Hepatocyte (in vitro differentiated cells): Measurements from ENCODE around the gene PPM1K. TPM values are rescaled to one million over a fixed set of nuclear protein-coding genes. Genes with fewer than 3 reads are reported as not detected.

Source experiments
- DNase-seq: peaks from one replicate; pipeline ENCODE4 v3.0.0-alpha.2; 2016; ENCODE audit warnings: low spot score
- H2AFZ ChIP-seq: fragments of 200-600 bp; sonication (generic); 2 replicates; pipeline ENCODE4 v1.6.0; 2016; ENCODE audit warnings: antibody characterized with exemption, mild to moderate bottlenecking
- H3K27ac ChIP-seq: fragments of 200-600 bp; sonication (generic); 2 replicates; pipeline ENCODE4 v1.5.1; 2016; ENCODE audit warnings: mild to moderate bottlenecking
- H3K27me3 ChIP-seq: fragments of 200-600 bp; sonication (generic); 2 replicates; pipeline ENCODE4 v1.6.1; 2016
- H3K36me3 ChIP-seq: fragments of 200-600 bp; sonication (generic); replicated peaks from 2 replicates; pipeline ENCODE4 v1.5.1; 2016; ENCODE audit warnings: low read depth; ENCODE audit not compliant: insufficient read depth
- H3K4me1 ChIP-seq: fragments of 200-600 bp; sonication (generic); 2 replicates; pipeline ENCODE4 v1.5.1; 2016; ENCODE audit warnings: mild to moderate bottlenecking, moderate library complexity; ENCODE audit not compliant: insufficient read depth
- H3K4me2 ChIP-seq: fragments of 200-600 bp; sonication (generic); 2 replicates; pipeline ENCODE4 v1.6.0; 2016
- H3K4me3 ChIP-seq: fragments of 200-600 bp; sonication (generic); 2 replicates; pipeline ENCODE4 v1.5.1; 2016; ENCODE audit warnings: mild to moderate bottlenecking
- H3K79me2 ChIP-seq: fragments of 200-600 bp; sonication (generic); 2 replicates; pipeline ENCODE4 v1.6.0; 2017; ENCODE audit warnings: mild to moderate bottlenecking
- H3K9me2 ChIP-seq: fragments of 200-600 bp; sonication (generic); replicated peaks from 2 replicates; pipeline ENCODE4 v1.6.0; 2017; ENCODE audit warnings: mild to moderate bottlenecking; ENCODE audit not compliant: insufficient read depth
- H3K9me3 ChIP-seq: fragments of 200-600 bp; sonication (generic); 2 replicates; pipeline ENCODE4 v1.5.1; 2016; ENCODE audit warnings: low read depth, mild to moderate bottlenecking
- H4K20me1 ChIP-seq: fragments of 200-600 bp; sonication (generic); 2 replicates; pipeline ENCODE4 v1.6.0; 2016; ENCODE audit warnings: mild to moderate bottlenecking; ENCODE audit not compliant: insufficient read depth, poor library complexity, severe bottlenecking
- EZH2 ChIP-seq: fragments of 200-600 bp; sonication (generic); IDR thresholded peaks from 2 replicates; pipeline ENCODE4 v1.6.1; 2016; ENCODE audit warnings: antibody characterized with exemption, mild to moderate bottlenecking, borderline replicate concordance
- EZH2phosphoT487 ChIP-seq: fragments of 200-600 bp; sonication (generic); IDR thresholded peaks from one replicate; pipeline ENCODE4 v1.6.1; 2018; ENCODE audit warnings: antibody characterized with exemption, mild to moderate bottlenecking, low read depth, moderate library complexity; ENCODE audit not compliant: unreplicated experiment, severe bottlenecking
- WGBS: methylation state at CpG from one replicate; pipeline ENCODE4 v1.1.6; 2016; ENCODE audit warnings: low lambda C conversion rate; ENCODE audit errors: missing lambda C conversion rate; 5-methylcytosine and 5-hydroxymethylcytosine counted together
- polyA plus RNA-seq: library from polyadenylated mRNA; unstranded; fragments of >200 nt; fragmentation: Nextera tagmentation; extraction: Ambion mirVana; gene quantifications from 2 replicates; pipeline ENCODE4 v1.2.1, GENCODE V29; 2016
- total RNA-seq: library from RNA; depleted of rRNA; stranded (reverse); fragments of >200 nt; gene quantifications from 2 replicates; pipeline ENCODE4 v1.2.3, GENCODE V29; 2014
- TF ChIP-seq, protein P1 (sequence below): fragments of 200-600 bp; sonication (generic); IDR thresholded peaks from 2 replicates; pipeline ENCODE4 v1.5.1; 2016; ENCODE audit warnings: antibody characterized with exemption, mild to moderate bottlenecking; ENCODE audit not compliant: poor library complexity

PPM1K gene
- total and polyA plus RNA-seq, 2 experiments from 2014 or later: 12.6 to 20.0 TPM

DNA sequence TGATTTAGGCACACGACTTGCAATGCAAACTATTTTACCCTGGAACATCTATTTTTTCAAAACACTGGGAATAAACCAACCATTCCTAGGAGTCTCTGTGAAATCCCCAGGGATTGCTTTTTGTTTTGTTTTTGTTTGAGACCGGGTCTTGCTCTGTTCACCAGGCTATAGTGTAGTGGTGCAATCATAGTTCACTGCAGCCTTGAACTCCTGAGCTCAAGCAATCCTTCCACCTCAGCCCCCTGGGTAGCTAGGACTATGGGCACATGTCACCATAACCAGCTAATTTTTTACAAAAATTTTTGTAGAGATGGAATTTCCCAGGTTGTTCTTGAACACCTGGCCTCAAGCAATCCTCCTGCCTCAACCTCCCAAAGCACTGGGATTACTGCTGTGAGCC is 37.8 kb downstream of the PPM1K start:
- H3K27ac ChIP-seq: no peak overlapping the region
- peak overlapping the region; percentile 18 for H3K4me2 ChIP-seq
- H3K4me1 ChIP-seq: no peaks in the 10 kb centered on the region
- H3K36me3 ChIP-seq: no peaks in the 10 kb centered on the region
- H3K79me2 ChIP-seq: no peaks in the 10 kb centered on the region
- WGBS: 80% methylated on average over 2 of the region's 2 CpGs
- no peak overlapping the region for H3K4me3 ChIP-seq
- DNase-seq: no peak
- TF ChIP-seq, protein P1, sequence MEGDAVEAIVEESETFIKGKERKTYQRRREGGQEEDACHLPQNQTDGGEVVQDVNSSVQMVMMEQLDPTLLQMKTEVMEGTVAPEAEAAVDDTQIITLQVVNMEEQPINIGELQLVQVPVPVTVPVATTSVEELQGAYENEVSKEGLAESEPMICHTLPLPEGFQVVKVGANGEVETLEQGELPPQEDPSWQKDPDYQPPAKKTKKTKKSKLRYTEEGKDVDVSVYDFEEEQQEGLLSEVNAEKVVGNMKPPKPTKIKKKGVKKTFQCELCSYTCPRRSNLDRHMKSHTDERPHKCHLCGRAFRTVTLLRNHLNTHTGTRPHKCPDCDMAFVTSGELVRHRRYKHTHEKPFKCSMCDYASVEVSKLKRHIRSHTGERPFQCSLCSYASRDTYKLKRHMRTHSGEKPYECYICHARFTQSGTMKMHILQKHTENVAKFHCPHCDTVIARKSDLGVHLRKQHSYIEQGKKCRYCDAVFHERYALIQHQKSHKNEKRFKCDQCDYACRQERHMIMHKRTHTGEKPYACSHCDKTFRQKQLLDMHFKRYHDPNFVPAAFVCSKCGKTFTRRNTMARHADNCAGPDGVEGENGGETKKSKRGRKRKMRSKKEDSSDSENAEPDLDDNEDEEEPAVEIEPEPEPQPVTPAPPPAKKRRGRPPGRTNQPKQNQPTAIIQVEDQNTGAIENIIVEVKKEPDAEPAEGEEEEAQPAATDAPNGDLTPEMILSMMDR: no peak
- TF ChIP-seq EZH2 (no peak), EZH2phosphoT487 (no peak)
- no peaks in the 10 kb centered on the region for H4K20me1 ChIP-seq
- H3K9me2 ChIP-seq: no peaks in the 10 kb centered on the region
- H2AFZ ChIP-seq: no peak overlapping the region
- no peaks in the 10 kb centered on the region for H3K9me3 ChIP-seq
- no peaks in the 10 kb centered on the region for H3K27me3 ChIP-seq

DNA sequence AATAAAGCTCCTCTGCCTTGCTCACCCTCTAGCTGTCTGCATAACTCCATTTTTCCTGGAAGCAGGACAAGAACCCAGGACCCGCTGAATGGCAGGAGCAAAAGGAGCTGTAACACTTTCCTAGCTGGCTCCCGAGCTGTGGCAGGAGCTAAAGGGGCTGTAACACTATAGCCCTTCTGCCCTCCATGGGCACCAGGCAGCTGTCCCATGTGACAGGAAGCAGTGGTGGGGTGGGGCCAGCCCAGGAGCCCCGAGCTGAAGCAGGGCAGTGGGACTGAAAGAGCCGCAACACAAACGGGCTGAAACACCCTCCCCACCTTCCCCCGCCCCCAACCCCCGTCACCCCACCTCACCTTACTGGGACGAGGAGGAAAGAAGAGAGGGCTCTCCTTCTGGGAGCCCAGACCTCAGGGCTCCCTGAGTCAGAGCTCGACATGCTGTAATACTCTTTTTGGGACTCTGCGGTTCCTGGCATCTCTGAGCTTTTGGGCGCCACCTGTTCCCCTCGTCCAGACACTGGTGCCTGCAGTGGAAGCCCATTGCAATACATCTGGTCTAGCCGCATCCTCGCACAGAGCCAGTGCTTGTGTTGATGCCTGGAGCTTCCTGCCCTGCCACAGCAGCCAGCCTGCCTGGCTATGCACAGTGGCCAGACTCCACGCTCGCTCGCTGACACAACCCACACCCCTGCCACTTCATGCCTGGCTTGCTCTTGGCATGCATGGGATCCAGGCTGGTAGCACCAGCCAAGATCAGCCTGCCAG is 39.4 kb downstream of the PPM1K start:
- Histone ChIP-seq H4K20me1 (no peaks in the 10 kb centered on the region), H3K4me2 (no peak overlapping the region), H3K79me2 (no peaks in the 10 kb centered on the region), H3K36me3 (no peaks in the 10 kb centered on the region), H3K9me3 (no peaks in the 10 kb centered on the region), H3K4me1 (no peaks in the 10 kb centered on the region), H3K9me2 (no peaks in the 10 kb centered on the region), H2AFZ (no peak overlapping the region), H3K4me3 (no peak overlapping the region), H3K27ac (no peak overlapping the region), H3K27me3 (no peaks in the 10 kb centered on the region)
- 94% methylated on average over 11 of the region's 17 CpGs for WGBS
- DNase-seq: no peak
- TF ChIP-seq, protein P1: no peak
- no peak for TF ChIP-seq EZH2phosphoT487
- TF ChIP-seq EZH2: no peak

DNA sequence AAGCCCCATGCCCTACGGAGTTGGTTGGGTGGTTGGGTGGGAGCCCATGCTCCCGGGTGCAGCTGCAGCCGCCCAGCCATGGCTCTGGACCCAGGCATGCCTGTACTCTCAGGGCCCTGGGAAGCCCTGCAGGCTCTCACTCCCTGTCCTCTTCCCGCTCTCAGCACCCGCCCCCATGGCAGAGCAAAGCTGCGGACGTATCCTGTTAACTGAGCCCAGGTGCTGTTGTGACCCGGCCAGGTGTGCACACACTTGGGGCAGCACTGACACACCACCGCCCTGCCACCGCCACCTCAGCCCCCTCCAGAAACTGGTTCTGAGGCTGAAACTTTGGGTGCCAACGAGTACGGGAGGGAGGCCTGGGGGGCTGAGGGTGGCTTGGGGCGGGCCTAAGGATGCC is 40.3 kb downstream of the PPM1K start:
- Histone ChIP-seq H4K20me1 (no peaks in the 10 kb centered on the region), H3K9me2 (no peaks in the 10 kb centered on the region), H3K27me3 (no peaks in the 10 kb centered on the region), H3K36me3 (no peaks in the 10 kb centered on the region), H2AFZ (no peak overlapping the region), H3K4me1 (no peaks in the 10 kb centered on the region), H3K79me2 (no peaks in the 10 kb centered on the region), H3K4me2 (no peak overlapping the region), H3K27ac (no peak overlapping the region), H3K4me3 (no peak overlapping the region), H3K9me3 (no peaks in the 10 kb centered on the region)
- WGBS: 79% methylated on average over 7 of the region's 13 CpGs
- DNase-seq: no peak
- TF ChIP-seq, protein P1: no peak
- TF ChIP-seq EZH2 (no peak), EZH2phosphoT487 (no peak)

DNA sequence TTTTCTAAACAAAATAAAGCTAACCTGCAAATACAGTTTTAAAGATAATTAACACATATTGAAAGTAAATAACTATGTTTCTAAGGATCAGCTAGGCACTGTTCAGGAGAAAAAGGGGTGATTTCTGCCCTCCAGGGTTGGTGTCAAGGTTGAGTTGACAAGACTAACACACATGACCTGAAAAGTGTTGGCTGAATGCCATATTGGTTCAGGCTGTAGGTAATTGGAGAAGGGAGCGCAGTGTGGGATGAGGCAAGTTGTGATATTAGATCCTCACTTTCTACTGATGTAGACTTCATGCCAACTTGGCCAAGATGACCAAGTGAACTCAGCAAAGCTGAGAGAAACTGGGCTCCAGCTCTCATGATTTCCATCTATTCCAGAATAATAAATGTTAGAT is 42.2 kb downstream of the PPM1K start:
- Histone ChIP-seq H3K9me2 (no peaks in the 10 kb centered on the region), H3K36me3 (no peaks in the 10 kb centered on the region), H3K27ac (no peak overlapping the region), H3K4me1 (no peaks in the 10 kb centered on the region), H3K27me3 (no peaks in the 10 kb centered on the region), H3K4me3 (no peak overlapping the region), H4K20me1 (no peaks in the 10 kb centered on the region), H3K79me2 (no peaks in the 10 kb centered on the region), H3K4me2 (no peak overlapping the region), H2AFZ (no peak overlapping the region), H3K9me3 (no peaks in the 10 kb centered on the region)
- TF ChIP-seq, protein P1: no peak
- TF ChIP-seq EZH2phosphoT487 (no peak), EZH2 (no peak)
- DNase-seq: no peak
- WGBS: 100% methylated on average over 1 of the region's 1 CpG
